Astrocyte (in vitro differentiated cells and primary cell): Measurements from ENCODE around the gene EIF3J.

Experiments used
- EZH2 ChIP-seq: IDR thresholded peaks from 2 replicates; pipeline ENCODE4 v1.6.1; 2012; ENCODE audit warnings: mild to moderate bottlenecking, low read length, inconsistent platforms; ENCODE audit not compliant: insufficient read depth
- TF ChIP-seq, protein P1 (sequence below): IDR thresholded peaks from 2 replicates; pipeline ENCODE4 v1.5.1; 2011; ENCODE audit warnings: low read depth, mild to moderate bottlenecking, inconsistent platforms, low read length, moderate library complexity; ENCODE audit not compliant: insufficient read depth

DNA sequence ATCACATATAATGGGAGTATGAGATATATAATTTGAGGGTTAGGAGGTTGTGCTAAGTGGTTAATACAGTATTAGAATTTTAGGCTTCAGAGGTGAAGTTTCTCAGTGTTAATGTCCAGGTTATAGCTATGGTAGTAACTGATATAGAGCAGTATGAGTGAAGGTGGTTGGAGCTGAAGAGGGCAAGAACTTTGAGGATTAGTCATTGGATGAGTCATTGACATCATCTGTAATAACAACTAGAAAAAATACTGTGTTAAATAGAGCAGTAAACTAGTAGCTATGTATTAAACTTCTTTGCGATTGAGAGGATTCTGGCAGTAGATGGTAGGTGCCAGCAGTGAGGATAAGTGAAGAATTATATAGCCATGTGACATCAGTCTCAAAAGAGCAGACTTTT lies 47.5 kb upstream of the EIF3J start:
- TF ChIP-seq, protein P1, sequence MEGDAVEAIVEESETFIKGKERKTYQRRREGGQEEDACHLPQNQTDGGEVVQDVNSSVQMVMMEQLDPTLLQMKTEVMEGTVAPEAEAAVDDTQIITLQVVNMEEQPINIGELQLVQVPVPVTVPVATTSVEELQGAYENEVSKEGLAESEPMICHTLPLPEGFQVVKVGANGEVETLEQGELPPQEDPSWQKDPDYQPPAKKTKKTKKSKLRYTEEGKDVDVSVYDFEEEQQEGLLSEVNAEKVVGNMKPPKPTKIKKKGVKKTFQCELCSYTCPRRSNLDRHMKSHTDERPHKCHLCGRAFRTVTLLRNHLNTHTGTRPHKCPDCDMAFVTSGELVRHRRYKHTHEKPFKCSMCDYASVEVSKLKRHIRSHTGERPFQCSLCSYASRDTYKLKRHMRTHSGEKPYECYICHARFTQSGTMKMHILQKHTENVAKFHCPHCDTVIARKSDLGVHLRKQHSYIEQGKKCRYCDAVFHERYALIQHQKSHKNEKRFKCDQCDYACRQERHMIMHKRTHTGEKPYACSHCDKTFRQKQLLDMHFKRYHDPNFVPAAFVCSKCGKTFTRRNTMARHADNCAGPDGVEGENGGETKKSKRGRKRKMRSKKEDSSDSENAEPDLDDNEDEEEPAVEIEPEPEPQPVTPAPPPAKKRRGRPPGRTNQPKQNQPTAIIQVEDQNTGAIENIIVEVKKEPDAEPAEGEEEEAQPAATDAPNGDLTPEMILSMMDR = no peak
- TF ChIP-seq EZH2 = no peak
